ENCODE results near the gene CABP2.
"Not testable (repeated sequence)": the region's sequence is repeated elsewhere in the genome, so short reads cannot be mapped to it uniquely, and the experiment has no call there.

The CABP2 gene

GRCh38 chr11:67538823-67539505, 15.7 kb upstream of the CABP2 start:
- no peak for DNase-seq

- DNase-seq = no peak
These were observed 15.1 kb upstream of the CABP2 start for GRCh38 chr11:67538306-67538705.

GRCh38 chr11:67535561-67535960, 12.3 kb upstream of the CABP2 start:
- no peak for DNase-seq

GRCh38 chr11:67534070-67534679, 10.9 kb upstream of the CABP2 start:
- DNase-seq = no peak

- DNase-seq = no peak
These were observed 9.6 kb upstream of the CABP2 start for GRCh38 chr11:67532889-67533288.

GRCh38 chr11:67530282-67530592, 7.0 kb upstream of the CABP2 start:
- DNase-seq = no peak

GRCh38 chr11:67528376-67528775, 5.1 kb upstream of the CABP2 start:
- DNase-seq = no peak

- DNase-seq = no peak
These were observed 2.2 kb upstream of the CABP2 start for GRCh38 chr11:67525275-67525976.

GRCh38 chr11:67524480-67524808, 1.2 kb upstream of the CABP2 start:
- no peak for DNase-seq

GRCh38 chr11:67523556-67524479, 572 bp upstream of the CABP2 start:
- DNase-seq = no peak

GRCh38 chr11:67522338-67522737, 908 bp downstream of the CABP2 start:
- no peak for DNase-seq

GRCh38 chr11:67521924-67522323, 1.3 kb downstream of the CABP2 start:
- DNase-seq = no peak

- DNase-seq = no peak
These were observed 2.1 kb downstream of the CABP2 start for GRCh38 chr11:67520856-67521824.

- no peak for DNase-seq
These were observed 3.5 kb downstream of the CABP2 start for GRCh38 chr11:67519726-67520125.

- no peak for DNase-seq
These were observed 5.3 kb downstream of the CABP2 start for GRCh38 chr11:67517784-67518552.

- DNase-seq = no peak
These were observed 6.4 kb downstream of the CABP2 start for GRCh38 chr11:67516806-67517205.

GRCh38 chr11:67514116-67514515, 9.1 kb downstream of the CABP2 start:
- no peak for DNase-seq

- not testable (repeated sequence) for DNase-seq
These were observed 11.7 kb downstream of the CABP2 start for GRCh38 chr11:67511558-67511957.

- DNase-seq = no peak
These were observed 13.3 kb downstream of the CABP2 start for GRCh38 chr11:67510023-67510345.

- DNase-seq = peak; percentile 98
These were observed 14.6 kb downstream of the CABP2 start for GRCh38 chr11:67508486-67509121.

GRCh38 chr11:67507864-67508485, 15.3 kb downstream of the CABP2 start, which contains the start of gene CDK2AP2:
CDK2AP2 (minus strand) TSS chr11:67508162; CDS start chr11:67508082, 80 bp downstream.
- peak; percentile 99 for DNase-seq

All from activated T-cell treated with anti-CD3 and anti-CD28 coated beads, Interleukin-2, amount 50 U/mL, for 48 hours (primary cell).